HG02884 (cell line): ENCODE results near the gene CFAP298.

Experiments
- ATAC-seq: cut with Tn5 transposase; IDR thresholded peaks from one replicate; pipeline ENCODE4 v1.9.1; 2021; ENCODE audit warnings: mild to moderate bottlenecking, moderate library complexity; ENCODE audit not compliant: unreplicated experiment

The CFAP298 gene

DNA sequence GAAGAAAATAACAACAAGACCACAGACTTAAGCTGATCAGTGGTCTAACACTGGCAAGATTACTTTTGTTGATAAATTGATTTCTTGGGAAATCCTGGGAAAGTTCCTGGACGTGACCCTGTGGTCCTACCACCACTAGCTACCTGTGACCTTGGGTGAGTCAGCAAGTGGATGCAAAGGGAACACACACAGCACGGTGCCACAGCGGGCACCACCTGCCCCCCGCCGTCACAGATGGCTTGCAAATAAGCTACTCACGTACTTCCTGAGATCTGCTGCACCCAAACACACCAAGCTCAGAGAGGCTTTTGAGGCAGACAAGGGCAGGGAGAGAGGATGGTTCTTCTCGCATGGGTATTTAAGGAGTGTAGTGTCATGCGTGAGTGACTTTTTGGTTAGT lies 12.7 kb downstream of the CFAP298 start:
- ATAC-seq: no peak

DNA sequence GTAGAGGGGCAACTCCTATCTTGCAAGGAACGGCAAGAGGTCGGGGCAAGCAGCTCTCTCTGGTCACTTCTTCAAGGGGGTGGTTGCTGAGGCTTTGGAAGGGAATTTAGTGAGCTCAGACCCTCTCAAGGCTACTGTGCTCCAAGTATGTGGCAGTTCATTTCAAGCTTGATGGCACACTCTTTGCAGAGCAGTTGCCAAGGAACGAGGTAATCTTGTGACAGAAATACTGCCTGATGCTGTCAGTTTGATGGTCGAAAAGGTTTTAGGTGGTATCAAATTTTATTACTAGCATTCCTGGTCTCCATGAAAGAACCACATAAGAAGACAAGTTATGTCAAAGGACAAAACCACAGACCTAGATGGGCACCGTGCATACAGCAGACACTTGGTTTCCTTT lies 13.1 kb downstream of the CFAP298 start:
- no peak for ATAC-seq

DNA sequence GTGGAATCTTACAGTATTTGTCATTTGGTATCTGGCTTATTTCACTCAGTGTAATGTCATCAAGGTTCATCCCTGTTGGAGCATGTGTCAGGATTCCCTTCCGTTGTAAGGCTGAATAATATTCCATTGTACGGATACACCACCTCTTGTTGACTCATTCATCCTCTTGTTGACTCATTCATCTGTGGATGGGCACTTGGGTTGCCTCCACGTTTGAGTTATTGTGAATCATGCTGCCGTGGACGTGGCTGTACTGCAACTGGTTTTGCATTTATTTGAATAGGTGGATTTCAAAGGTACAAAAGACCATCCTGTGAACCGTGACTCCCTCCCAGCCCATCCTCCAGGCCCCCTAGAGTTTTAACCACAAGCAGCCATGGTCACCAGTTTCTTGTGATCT lies 15.0 kb downstream of the CFAP298 start:
- ATAC-seq: no peak

DNA sequence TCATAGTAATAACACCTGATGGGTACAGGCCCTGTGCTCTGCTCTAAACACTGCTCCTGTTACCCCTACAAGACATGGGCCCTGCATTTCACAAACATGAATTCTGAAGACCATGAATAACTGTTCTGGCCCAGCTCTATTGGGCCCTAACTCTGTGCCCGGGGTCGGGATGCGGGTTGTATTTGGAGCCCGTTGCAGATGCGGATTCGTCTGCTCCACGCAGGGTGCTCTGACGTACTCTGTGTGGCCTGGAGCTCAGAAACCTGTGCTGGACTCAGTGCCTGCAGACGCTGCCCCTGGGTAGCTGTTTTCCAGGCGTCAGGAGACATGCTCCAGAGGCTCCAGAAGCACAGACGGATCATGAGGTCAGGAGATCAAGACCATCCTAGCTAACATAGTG lies 16.7 kb downstream of the CFAP298 start:
- ATAC-seq: no peak

DNA sequence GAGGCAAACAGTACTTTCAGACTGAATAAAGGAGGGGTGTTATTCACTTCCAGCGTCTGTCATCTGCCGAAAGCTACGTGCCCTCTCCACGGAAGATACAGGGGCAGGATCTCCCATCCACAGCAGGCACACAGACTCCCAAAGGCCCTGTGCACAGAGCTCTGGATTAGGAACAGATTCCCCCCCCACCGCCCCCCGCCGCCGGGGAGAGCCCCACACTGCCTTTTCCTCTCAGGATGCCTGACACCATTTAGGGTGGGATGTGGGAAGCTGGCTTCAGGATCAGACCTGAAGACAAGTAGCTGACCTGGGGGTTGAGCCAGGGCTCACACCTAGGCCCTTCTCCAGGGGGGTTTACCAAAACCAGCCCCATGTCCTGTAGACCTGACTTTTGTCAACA lies 18.5 kb downstream of the CFAP298 start:
- no peak for ATAC-seq

DNA sequence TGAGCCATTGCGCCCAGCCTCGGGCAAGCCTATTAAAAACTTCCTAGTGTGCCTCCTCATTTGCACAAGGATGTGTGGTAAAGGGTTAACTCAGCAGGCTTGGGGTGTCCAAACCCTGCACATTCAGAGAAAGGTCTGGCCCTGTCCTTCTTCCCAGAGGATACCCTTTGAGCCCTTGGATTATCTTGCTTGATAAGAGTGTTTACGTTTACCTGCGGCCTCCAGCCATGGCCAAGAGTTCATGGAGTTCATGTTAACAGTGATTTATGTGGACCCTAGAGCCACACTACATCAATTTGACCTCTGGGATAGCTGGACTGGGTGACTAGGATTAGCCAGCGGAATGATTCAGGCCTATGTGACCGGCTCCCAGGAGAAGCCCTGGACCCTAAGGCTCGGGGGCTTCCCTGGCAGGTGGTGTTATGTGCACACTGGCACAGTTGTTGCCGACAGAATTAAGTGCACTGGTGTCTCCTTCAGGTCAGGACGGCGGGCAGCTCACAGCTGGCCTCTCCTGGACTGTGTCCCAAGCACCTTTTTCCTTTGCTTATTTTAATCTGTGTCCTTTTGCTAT lies 19.2 kb downstream of the CFAP298 start:
- ATAC-seq: no peak

DNA sequence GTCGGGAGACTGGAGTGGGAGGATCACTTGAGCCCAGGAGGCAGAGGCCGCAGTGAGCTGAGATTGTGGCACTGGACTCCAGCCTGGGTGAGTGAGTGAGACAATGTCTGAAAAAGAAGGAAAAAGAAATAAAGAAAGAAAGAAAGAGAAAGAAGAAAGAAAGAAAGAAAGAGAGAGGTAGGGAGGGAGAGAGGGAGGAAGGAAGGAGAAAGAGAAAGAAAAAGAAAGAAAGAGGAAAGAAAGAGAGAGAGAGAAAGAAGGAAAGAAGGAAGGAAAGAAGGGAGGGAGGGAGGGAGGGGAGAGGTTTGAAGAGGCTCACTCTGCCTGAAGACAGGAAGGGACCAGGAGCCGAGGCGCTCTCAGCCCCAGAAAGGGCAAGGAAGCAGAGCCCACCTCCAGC lies 22.0 kb downstream of the CFAP298 start:
- no peak for ATAC-seq

DNA sequence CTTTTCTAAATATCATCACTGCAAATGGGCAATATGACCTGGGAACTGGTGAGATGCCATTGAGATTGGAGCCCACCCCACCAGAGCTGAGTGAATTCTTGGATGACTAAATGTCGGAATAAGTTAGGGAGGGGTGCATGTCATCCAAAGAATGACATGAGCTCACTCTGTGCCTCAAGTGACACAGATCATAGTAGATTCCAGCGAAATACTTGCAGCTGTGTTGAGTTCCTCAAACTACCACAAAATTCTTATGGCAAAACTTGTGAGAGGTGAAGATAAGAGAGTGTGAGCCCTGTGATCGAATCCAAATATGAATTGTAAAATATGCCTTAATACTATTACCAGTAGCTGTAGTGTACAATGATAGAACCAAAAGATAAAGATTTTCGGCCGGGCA lies 24.5 kb downstream of the CFAP298 start:
- no peak for ATAC-seq

DNA sequence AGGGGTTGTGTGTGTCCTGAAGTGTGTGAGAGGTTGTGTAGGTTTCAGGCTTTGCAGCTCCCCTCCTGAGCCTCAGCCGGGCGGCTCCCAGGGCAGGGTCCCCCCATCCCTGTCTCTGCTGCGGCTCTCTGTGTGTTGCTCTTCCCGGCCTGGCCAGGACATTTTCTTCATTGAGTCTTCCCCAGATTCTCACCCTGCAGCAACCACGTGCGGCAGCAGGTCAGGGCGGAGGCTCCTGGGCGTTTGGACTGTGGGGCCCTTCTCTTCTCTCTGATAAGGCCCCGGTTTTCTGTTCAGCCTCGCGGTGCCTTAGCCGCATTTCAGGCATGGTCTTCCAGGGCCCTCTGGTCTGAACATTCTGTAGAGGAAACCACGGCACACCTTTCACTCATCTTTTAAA lies 25.1 kb downstream of the CFAP298 start:
- no peak for ATAC-seq

DNA sequence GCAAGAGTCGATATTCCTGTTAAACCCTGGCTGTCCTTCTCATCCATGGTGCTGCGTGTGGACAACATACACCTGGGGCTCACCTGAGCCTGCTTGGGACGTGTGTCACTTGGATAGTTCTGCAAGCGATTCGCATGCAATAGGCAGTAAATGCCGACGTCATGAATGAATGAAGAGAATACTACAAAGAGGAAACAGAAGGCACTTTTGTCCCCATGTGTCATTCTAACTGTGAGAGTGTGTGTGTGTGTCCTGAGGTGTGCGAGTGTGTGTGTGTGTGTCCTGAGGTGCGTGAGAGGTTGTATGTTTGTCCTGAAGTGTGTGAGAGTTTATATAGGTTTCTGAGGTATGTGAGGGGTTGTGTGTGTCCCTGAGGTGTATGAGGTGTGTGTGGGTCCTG lies 26.2 kb downstream of the CFAP298 start:
- ATAC-seq: no peak

DNA sequence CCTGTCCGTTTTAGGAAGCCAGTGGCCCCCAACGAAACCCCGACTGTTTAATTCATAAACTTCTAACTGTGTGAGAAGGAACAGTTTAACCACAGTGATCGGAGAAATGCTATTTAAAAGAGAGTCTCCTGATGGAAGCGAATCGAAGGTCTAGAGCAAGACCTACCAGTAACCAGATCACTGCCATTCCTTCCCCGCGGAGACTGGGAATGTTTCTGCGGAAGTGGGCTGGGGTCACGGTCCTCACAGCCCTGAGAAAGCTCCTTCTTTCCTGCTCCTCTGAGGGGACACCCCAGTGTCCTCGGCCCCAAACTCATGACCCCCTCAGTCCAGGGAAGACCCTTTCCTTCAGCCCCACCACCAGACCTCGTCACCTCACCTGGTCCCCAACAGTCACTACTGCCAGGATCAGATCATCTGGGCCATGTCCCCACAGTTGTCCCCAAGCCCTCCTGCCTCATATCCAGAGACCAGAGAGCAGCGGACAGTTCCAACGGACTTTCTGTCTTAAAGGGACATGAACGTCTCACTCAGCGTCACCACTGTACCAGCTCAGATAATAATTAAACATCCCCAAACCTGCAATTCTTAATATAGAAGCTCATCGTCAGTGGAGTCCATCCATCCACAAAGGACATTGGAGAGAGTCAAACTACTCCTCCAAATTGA lies 27.0 kb downstream of the CFAP298 start, which contains the start of gene TCP10L:
Gene TCP10L (minus strand): TSS at position 482 of the 669 bp plus-strand sequence. CDS start 1,219 bp downstream, outside the sequence.
- no peak for ATAC-seq

DNA sequence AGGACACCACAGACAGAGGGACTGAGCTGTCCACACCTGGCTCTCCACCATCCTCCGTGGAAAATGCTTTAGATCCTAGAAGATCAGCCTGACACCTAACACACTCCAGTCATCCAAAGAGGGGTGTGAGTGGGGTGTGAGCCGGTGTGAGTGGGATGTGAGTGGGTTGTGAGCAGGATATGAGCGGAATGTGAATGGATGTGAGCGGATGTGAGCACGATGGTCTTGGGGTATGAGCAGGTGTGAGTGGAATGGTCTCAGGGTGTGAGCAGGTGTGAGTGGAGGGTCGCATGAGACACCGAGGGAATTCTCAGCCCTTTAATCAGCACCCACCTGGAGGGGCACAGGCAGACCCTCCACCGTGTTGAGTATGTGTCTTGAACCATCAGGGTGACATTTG lies 27.7 kb downstream of the CFAP298 start:
- no peak for ATAC-seq

DNA sequence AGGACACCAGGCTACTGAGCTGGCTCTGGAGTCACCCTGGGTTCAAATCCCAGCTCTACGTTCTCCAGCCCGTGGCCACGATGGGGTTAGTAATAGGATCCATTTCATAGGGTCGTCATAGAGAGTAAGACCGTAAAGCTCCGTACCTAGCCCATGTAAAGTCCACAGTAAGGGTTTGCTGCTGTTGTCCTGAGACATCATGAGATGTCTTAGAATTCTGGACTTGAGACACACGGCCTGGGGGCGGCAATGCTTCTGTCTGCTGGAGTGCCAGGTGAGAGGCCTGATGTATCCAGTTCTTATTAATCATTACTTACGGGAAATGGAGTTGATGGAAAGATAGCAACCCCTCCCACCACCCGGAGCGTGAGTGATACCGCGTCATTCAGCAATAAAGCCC lies 30.4 kb downstream of the CFAP298 start:
- ATAC-seq: no peak

DNA sequence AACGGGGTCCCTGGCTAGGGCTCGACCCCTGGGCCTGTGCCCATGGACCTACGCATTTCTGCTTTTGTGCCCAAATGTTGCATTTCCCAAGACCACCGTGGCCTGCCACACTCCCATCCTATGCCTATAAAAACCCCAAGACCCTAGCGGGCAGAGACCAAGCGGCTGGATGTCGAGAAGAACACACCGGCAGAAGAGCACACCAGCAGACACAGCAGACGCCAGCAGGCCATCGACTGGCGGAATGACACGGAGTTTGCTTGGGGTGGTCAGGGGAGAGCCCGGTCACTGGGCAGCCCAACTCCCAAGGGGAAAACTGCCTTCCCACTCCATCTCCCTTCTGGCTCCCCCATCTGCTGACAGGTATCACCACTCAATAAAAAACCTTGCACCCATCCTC lies 31.2 kb downstream of the CFAP298 start:
- no peak for ATAC-seq

DNA sequence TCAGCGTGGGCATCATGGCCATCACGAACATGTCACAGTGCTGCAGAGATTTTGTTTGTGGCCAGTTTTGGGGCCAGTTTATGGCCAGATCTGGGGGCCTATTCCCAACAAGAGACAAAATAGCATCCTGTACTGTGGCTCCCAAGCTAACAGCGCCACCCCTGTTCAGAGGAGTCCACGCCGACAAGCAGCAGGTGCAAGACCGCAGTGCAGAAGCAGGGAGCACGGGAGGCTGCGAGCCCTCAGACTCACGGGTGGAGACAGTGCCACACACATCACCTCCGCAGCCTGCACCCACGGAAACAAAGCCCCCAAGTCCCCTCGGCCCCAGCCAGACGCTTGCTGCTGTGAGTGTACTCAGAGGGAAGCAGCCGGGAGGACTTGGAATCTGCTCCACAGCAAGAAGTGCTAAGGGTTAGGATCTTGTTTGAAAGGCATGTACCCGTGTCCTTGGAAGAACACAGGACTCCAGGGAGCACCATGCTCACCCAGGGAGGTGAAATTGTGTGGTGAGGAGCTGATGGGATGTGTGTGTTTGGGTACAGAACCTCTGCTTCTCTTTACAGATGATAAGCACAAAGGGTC lies 34.0 kb downstream of the CFAP298 start:
- ATAC-seq: no peak

DNA sequence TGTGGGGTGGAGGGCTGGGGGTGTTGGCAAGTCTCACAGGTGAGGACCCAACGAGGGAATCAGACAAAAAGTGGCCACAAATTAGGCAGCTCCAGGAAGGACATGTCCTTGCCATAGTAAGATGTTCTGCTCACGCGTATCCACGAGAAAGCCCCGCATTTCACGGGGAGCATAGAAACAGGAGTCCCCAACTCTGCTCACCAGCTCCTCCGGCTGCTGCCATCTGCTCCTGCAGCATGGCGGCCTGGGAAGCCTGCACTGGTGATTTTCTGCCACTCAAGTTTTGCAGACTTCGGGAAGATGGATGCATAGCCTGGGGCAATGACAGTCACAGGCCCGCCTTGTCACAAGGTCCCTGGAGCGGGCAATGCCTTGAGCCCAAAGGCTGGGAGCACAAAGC lies 36.2 kb downstream of the CFAP298 start:
- ATAC-seq: no peak

DNA sequence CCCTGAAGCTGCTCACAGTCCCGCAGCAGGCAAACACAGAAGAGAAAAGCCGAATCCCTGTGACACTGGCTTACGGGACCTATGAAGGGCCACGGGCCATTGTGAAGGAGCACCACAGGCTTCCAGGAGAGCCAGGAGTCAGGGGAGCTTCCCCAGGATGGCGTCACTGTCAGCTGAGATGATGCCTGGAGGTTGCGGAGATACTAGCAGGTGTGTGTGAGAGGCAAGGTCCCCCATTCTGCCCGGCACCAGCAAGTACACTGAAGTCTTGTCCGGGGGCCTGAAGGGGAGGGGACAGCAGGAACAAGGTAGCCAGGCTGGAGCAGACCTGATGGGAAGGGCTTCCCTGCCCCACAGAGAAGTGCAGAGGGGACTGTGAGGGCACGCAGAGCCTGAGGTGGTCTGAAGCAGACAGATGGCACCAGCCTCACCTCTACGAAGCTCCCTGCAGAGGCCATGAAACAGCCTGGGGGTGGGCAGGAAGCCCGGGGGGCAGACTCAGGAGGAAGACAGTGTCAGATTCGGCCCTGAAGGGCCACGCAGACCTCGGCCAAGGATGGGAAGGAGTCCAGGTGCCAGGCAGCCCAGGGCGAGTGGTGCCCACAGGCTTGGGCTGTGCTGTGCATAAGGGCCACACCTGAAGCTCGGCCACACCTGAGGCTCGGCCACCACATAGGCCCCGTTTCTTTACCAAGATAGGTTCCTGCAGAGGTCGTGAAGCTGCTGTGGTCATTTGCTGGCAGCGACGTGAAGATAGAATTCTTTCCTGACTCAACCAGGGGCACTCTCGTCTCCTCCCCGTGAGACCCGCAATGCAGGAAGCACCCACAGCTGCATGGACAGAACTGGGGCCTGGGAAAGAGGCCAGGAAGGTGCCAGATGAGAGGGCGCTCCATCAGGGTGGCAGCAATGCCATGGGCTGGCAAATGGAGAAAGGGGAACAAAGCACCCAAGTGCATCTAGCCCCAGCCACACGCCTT lies 36.9 kb downstream of the CFAP298 start:
- ATAC-seq: no peak

DNA sequence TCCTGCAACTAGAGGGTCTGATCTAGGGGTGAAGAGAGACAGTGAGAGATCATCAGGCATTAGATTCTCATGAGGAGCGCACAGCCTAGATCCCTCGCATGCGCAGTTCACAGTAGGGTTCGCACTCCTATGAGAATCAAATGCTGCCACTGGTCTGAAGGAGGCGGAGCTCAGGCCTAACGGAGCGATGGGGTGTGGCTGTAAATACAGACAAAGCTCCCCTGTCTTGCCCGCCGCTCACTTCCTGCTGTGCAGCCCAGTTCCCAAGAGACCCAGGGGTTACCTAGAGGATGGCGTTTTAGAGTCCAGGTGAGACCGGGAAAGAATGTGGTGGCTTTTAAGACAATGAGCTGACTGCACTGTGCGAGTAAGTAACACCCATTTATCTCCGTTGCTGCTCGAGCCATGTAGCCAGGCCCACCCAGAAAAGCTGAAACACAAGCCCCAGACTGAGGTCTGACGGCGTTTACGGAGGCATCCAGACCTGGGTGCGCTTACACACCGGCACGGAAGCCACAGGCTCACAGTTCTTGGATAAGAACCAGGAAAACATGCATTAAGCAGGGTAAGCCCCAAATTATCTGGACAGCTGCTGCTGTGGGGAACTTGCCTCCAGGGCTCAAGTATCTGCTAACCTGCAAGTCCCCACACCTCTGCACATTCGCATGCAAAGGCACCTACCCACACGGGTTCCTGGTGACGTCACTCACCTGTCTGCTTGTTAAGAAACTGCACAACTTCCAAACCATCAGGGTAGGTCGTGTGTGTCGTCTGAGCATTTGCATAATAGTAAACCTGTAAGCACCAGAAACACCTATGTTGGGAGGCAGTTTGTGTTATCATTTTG lies 39.4 kb downstream of the CFAP298 start:
- ATAC-seq: no peak

DNA sequence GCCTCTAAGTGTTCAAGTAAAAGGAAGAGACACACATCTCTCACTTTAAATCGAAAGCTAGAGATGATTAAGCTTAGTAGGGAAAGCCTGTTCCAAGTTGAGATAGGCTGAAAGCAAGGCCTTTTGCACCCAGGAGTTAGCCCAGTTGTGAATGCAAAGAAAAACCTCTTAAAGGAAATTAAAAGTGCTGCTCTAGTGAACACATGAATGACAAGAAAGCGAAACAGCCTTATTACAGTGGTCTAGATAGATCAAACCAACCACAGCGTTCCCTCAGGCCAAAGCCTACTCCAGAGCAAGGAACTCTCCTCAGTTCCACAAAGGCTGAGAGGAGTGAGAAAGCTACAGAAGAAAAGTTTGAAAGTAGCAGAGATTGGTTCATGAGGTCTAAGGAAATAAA lies 41.7 kb downstream of the CFAP298 start:
- ATAC-seq: no peak
